ENCODE data around the gene IARS2. TPM values are rescaled to one million over a fixed set of nuclear protein-coding genes. Genes with fewer than 3 reads are reported as not detected.

Gene IARS2
- total RNA-seq, 1 experiment from 2014 or later: 106 TPM

GRCh38 chr1:220164116-220164515 lies 70.2 kb downstream of the IARS2 start:
- no peaks in the 10 kb centered on the region for H3K4me1 ChIP-seq (ENCODE audit: control insufficient read depth, insufficient read depth, low read length)
- no peaks in the 10 kb centered on the region for H3K9me3 ChIP-seq (ENCODE audit: control insufficient read depth, insufficient read depth, low read depth, low read length)
- ATAC-seq: no peak
- in situ Hi-C loops (cut with HindIII; ENCODE audit: low pct_unique_long_range_greater_than_20kb, low sequenced_read_pairs): no loop called here
- H3K27me3 ChIP-seq (ENCODE audit: control insufficient read depth, insufficient read depth, low read length): no peaks in the 10 kb centered on the region
- H3K4me3 ChIP-seq (ENCODE audit: low read depth in 2 of 2, low read length in 2 of 2): no peak overlapping the region
- ChIA-PET CTCF (no interaction called here), POLR2A (no interaction called here)
- no peak overlapping the region for H3K27ac ChIP-seq (ENCODE audit: low read length)
- DNase-seq (ENCODE audit: low read depth, low spot score): no peak
- no TSS peak for BruUV-seq (replicated peaks)
- intact Hi-C loops (cut with micrococcal nuclease; ENCODE audit: unreplicated experiment): no loop called here
- H3K36me3 ChIP-seq (ENCODE audit: control insufficient read depth, insufficient read depth, low read length): peaks cover 8% of the 10 kb centered on the region
- TF ChIP-seq TCF7L2 (IDR thresholded peaks at IDR 0.05; ENCODE audit: low read depth, low read length) (no peak), CTCF (IDR thresholded peaks at IDR 0.05) (no peak), SIN3A (IDR thresholded peaks at IDR 0.05; ENCODE audit: borderline replicate concordance, insufficient read depth, low read depth, low read length) (no peak), REST (IDR thresholded peaks at IDR 0.05; ENCODE audit: insufficient read depth in 1 of 2, low read depth in 2 of 2, low read length in 1 of 2) (no peak)

- TF ChIP-seq CTCF (IDR thresholded peaks at IDR 0.05): no peak
- no peak for TF ChIP-seq TCF7L2 (IDR thresholded peaks at IDR 0.05; ENCODE audit: low read depth, low read length)
- no peak for TF ChIP-seq REST (IDR thresholded peaks at IDR 0.05; ENCODE audit: insufficient read depth in 1 of 2, low read depth in 2 of 2, low read length in 1 of 2)
- no peak for TF ChIP-seq SIN3A (IDR thresholded peaks at IDR 0.05; ENCODE audit: borderline replicate concordance, insufficient read depth, low read depth, low read length)
- no peak for TF ChIP-seq POLR2AphosphoS5 (IDR thresholded peaks at IDR 0.05; ENCODE audit: low read depth, low read length)
- peaks cover 8% of the 10 kb centered on the region for H3K36me3 ChIP-seq (ENCODE audit: control insufficient read depth, insufficient read depth, low read length)
- no peak for ATAC-seq
These were observed 70.6 kb downstream of the IARS2 start for GRCh38 chr1:220164517-220164916.

More at GRCh38 chr1:220164517-220164916, 70.6 kb downstream of the IARS2 start:
- Histone ChIP-seq H3K27ac (ENCODE audit: low read length) (no peak overlapping the region), H3K4me3 (ENCODE audit: low read depth in 2 of 2, low read length in 2 of 2) (no peak overlapping the region), H3K27me3 (ENCODE audit: control insufficient read depth, insufficient read depth, low read length) (no peaks in the 10 kb centered on the region), H3K9me3 (ENCODE audit: control insufficient read depth, insufficient read depth, low read depth, low read length) (no peaks in the 10 kb centered on the region), H3K4me1 (ENCODE audit: control insufficient read depth, insufficient read depth, low read length) (no peaks in the 10 kb centered on the region)
- intact Hi-C loops (cut with micrococcal nuclease; ENCODE audit: unreplicated experiment): no loop called here
- DNase-seq (ENCODE audit: low read depth, low spot score): no peak
- ChIA-PET POLR2A (no interaction called here), CTCF (no interaction called here)
- TSS peak; percentile 10 for BruUV-seq (replicated peaks)
- in situ Hi-C loops (cut with HindIII; ENCODE audit: low pct_unique_long_range_greater_than_20kb, low sequenced_read_pairs): no loop called here

Measured in Panc1 (cell line).